Measurements from ENCODE around the gene POLR1H.
A peak's percentile ranks its signal among the peaks of the same experiment; 100 is the strongest.

Gene POLR1H

DNA sequence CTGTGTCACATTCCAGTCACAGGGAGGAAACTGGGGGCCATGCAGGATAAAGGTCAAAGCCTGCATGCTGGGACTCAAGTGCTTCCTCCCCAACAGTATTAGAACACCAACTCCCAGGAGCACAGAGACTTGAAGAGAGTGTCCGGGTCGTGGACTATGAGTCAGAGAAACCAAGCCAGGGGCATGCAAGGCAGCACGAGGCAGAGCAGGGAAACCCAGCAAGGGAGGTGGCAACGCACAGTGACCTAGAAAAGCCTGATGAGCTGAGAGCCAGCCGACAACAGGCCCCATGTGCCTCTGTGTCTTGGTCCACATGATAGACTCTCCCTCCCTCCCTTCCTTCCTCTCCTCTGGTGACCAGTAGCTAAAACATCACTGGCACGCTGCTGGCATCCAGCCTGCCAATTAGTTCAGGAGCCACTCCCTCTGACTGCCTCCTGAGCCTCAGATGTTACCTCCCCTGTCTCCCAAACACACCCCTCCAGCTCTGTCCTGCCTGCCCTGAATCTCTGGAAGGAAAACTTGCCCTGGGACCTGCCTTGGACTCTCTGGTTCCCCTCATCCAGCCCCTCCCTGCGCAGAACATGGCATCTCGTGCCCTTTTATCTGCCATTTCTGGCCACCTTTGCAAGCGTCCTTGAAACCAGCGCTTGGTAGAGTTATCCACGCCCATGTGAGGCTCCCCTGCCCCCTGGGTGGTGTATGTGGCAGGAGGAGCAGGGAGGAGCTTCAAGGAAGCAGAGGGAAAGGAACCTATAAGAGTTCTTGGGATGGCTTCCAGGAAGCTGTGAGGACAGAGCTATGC is 30.7 kb downstream of the POLR1H start:
- POLR2A ChIA-PET (ENCODE audit: low non-redundant PET) = no interaction called here
- peak overlapping the region; percentile 44 for H3K27ac ChIP-seq
- CTCF ChIA-PET = interaction anchor here (0.6 to 1.0 kb wide), 2 partner anchors 39 to 78 kb away, joined by 3 to 6 read pairs; no protein-coding TSS in a partner anchor
- DNase-seq (ENCODE audit: low spot score) = peak; percentile 78
- TF ChIP-seq, protein P1, sequence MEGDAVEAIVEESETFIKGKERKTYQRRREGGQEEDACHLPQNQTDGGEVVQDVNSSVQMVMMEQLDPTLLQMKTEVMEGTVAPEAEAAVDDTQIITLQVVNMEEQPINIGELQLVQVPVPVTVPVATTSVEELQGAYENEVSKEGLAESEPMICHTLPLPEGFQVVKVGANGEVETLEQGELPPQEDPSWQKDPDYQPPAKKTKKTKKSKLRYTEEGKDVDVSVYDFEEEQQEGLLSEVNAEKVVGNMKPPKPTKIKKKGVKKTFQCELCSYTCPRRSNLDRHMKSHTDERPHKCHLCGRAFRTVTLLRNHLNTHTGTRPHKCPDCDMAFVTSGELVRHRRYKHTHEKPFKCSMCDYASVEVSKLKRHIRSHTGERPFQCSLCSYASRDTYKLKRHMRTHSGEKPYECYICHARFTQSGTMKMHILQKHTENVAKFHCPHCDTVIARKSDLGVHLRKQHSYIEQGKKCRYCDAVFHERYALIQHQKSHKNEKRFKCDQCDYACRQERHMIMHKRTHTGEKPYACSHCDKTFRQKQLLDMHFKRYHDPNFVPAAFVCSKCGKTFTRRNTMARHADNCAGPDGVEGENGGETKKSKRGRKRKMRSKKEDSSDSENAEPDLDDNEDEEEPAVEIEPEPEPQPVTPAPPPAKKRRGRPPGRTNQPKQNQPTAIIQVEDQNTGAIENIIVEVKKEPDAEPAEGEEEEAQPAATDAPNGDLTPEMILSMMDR (conservative IDR thresholded peaks at IDR 0.05; ENCODE audit: low read depth) = no peak

DNA sequence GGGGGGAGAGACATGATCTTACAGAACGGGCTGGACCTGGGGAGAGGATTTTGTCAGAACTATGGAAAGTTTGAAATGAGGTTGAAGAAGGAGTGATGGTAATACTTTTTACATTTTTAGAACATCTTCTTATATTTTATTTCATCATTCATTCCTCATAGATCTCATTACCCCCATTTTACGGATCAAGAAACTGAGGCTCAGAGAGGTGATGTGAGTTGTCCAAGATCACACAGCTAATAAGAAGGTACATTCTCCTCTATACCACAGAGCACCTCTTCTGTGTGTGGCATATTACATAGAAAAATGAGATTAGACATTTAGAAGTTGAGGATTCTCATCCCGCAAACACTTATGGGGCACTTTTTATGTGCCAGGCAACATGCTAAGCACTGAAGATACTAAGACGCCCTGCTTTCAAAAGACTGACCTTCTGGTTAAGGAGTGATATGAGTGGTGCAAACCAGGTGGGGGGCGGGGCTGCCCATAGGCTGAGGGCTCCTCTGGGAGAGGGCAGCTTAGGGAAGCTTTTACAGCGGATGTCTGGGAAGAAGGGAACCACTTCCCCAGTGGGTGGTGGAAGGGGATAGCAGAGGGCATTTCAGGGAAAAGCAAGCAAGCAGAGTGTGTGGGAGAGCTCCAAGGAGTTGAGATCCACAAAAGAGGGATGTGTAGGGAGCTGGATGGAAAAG is 31.9 kb downstream of the POLR1H start:
- ChIA-PET POLR2A (ENCODE audit: low non-redundant PET) (no interaction called here), CTCF (interaction anchor here (0.7 kb wide), 1 partner anchor 1457 kb away, joined by 3 read pairs; no protein-coding TSS in a partner anchor)
- no peak overlapping the region for H3K27ac ChIP-seq
- TF ChIP-seq, protein P1 (conservative IDR thresholded peaks at IDR 0.05; ENCODE audit: low read depth) = no peak
- no peak for DNase-seq (ENCODE audit: low spot score)

DNA sequence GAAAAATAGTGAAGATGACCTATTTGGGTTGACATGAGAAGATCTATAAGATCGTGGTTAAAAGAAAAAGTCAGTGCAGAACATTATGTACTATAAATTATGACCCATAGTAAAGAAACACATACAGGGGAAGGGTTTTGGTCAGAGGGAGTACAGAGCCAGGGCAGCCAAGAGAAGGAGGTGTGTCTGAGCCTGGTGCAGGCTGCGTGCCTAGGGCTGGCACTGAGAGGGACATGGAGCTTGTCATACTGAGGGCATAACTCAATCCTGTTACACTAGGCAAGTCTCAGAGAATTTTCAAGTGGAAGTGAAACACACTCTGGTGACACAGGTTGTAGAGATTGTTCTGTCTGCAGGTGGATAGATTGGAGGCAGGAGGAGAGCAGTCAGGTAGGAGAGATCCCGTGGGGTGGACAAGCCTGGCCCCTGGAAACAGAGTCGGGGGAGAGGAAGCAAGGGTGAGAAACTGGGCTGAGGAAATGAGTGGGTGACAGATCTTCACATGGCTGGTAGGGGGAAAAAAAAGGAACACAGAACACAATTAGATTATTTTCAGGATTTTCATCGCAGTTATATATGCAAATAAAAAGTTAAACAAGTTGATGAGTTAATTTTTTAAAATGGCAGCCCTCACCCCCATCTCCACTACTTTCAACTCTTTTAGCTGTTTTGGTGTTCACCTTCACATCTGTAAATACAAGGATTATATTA is 33.0 kb downstream of the POLR1H start:
- TF ChIP-seq, protein P1 (conservative IDR thresholded peaks at IDR 0.05; ENCODE audit: low read depth) = no peak
- ChIA-PET CTCF (interaction anchor here (1.7 kb wide), 1 partner anchor 10 kb away, joined by 8 read pairs; no protein-coding TSS in a partner anchor), POLR2A (ENCODE audit: low non-redundant PET) (no interaction called here)
- no peak overlapping the region for H3K27ac ChIP-seq
- DNase-seq (ENCODE audit: low spot score) = no peak

DNA sequence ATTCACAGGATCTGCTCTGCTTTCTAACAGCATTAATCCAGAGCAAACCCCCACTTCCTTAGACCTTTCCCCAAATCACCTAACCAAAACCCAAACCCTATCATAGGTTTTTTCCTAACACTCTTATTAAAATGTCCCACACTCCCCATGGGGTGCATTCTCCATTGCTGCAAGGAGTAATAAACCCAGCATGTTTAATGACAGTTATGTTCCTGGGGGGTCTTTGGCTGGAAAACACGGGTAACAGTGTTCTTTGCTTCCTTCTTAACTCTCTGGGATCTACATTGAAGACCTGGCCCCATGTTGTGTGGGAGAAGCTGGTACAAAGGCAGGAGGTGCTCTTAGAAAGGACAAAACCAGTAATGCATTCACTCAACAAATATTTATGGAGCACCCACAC is 35.8 kb downstream of the POLR1H start:
- TF ChIP-seq, protein P1 (conservative IDR thresholded peaks at IDR 0.05; ENCODE audit: low read depth) = no peak
- no peak for DNase-seq (ENCODE audit: low spot score)
- ChIA-PET POLR2A (ENCODE audit: low non-redundant PET) (no interaction called here), CTCF (no interaction called here)
- no peak overlapping the region for H3K27ac ChIP-seq

DNA sequence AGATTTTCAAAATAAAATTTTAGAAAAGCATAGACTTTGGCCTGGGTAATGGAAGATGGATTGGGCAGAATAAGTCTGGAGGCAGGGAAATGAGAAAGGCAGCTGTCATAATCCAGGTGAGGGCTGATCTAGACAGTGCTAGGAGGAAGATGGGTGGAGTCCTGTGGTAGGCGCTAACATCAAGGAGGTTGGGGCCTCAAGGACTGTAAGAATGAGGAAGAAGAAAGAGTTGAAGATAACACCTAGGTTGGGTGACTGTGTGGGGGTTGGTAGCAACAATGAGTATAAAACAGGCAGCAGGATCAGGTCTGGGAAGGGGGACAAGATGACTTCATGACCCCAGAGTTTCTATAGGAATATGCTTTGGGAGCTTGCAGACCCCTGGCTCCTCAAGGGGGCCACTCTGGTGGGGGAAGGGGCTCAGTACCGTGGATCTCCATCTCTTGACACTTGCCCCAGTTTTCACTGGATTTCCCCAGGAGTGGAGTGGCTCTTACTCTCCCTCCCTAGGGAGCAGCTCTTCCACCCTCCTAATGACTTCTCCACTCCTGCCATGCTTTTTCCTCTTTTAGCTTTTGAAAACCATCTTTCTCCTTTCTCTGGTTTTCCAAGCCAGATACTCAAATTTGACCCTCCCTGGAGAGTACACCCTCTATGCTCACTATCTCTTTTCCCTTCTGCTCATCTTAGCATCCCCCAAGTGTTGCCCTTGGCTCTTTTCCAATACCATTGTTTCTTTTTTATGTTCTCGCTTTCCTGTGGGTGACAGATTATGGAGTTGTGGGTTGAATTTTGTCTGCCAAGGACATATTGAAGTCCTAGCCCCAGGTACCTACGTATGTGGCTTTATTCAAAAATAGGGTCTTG is 37.1 kb downstream of the POLR1H start:
- H3K27ac ChIP-seq = no peak overlapping the region
- ChIA-PET CTCF (interaction anchor here (0.6 kb wide), 1 partner anchor 360 kb away, joined by 3 read pairs; no protein-coding TSS in a partner anchor), POLR2A (ENCODE audit: low non-redundant PET) (interaction anchor here (0.6 kb wide), 1 partner anchor 31 kb away, joined by 3 read pairs; the partner anchor contains the start of gene PPP1R11)
- DNase-seq (ENCODE audit: low spot score) = no peak
- TF ChIP-seq, protein P1 (conservative IDR thresholded peaks at IDR 0.05; ENCODE audit: low read depth) = no peak

Data from RWPE1 (cell line).